Neural progenitor cell (in vitro differentiated cells): ENCODE measurements around the gene ABHD12. TPM values are rescaled to one million over a fixed set of nuclear protein-coding genes. Genes with fewer than 3 reads are reported as not detected.

ENCODE experiments used
- DNase-seq: peaks from one replicate; pipeline ENCODE4 v3.0.0-alpha.2; 2016; ENCODE audit warnings: low spot score
- H2AFZ ChIP-seq: fragments of 200-600 bp; sonication (generic); replicated peaks from 2 replicates; pipeline ENCODE4 v1.6.1; 2016; ENCODE audit warnings: antibody characterized with exemption
- H3F3A ChIP-seq: fragments of 200-600 bp; sonication (generic); 2 replicates; pipeline ENCODE4 v1.6.1; 2016; ENCODE audit warnings: antibody characterized with exemption, low read depth
- H3K27ac ChIP-seq: fragments of 200-600 bp; sonication (generic); 2 replicates; pipeline ENCODE4 v1.5.1; 2016; ENCODE audit warnings: mild to moderate bottlenecking
- H3K27me3 ChIP-seq: fragments of 200-600 bp; sonication (generic); 2 replicates; pipeline ENCODE4 v1.6.1; 2016; ENCODE audit warnings: mild to moderate bottlenecking, moderate library complexity
- H3K36me3 ChIP-seq: fragments of 200-600 bp; sonication (generic); 2 replicates; pipeline ENCODE4 v1.5.1; 2016
- H3K4me1 ChIP-seq: fragments of 200-600 bp; sonication (generic); 2 replicates; pipeline ENCODE4 v1.6.1; 2016; ENCODE audit warnings: mixed run types
- H3K4me2 ChIP-seq: fragments of 200-600 bp; sonication (generic); 2 replicates; pipeline ENCODE4 v1.6.1; 2016
- H3K4me3 ChIP-seq: fragments of 200-600 bp; sonication (generic); 2 replicates; pipeline ENCODE4 v1.5.1; 2016
- H3K79me2 ChIP-seq: fragments of 200-600 bp; sonication (generic); 2 replicates; pipeline ENCODE4 v1.6.1; 2016; ENCODE audit warnings: low read depth
- H3K9ac ChIP-seq: fragments of 200-600 bp; sonication (generic); 2 replicates; pipeline ENCODE4 v1.6.1; 2016
- H3K9me3 ChIP-seq: fragments of 200-600 bp; sonication (generic); 2 replicates; pipeline ENCODE4 v1.5.1; 2016; ENCODE audit warnings: low read depth
- H4K20me1 ChIP-seq: fragments of 200-600 bp; sonication (generic); 2 replicates; pipeline ENCODE4 v1.6.1; 2016; ENCODE audit warnings: low read depth
- H3K27ac Mint-ChIP-seq: 3 replicates; pipeline ENCODE4 v1.8.0; 2021; ENCODE audit warnings: mixed read lengths
- H3K27me3 Mint-ChIP-seq: 2 replicates; pipeline ENCODE4 v1.8.0; 2022; ENCODE audit warnings: low read depth, mild to moderate bottlenecking, inconsistent platforms, moderate library complexity, mixed read lengths; ENCODE audit not compliant: insufficient read depth
- H3K36me3 Mint-ChIP-seq: 3 replicates; pipeline ENCODE4 v1.8.0; 2021; ENCODE audit warnings: mixed read lengths
- H3K4me1 Mint-ChIP-seq: 3 replicates; pipeline ENCODE4 v1.8.0; 2021; ENCODE audit warnings: mixed read lengths
- H3K4me3 Mint-ChIP-seq: 3 replicates; pipeline ENCODE4 v1.8.0; 2021; ENCODE audit warnings: mild to moderate bottlenecking, moderate library complexity, mixed read lengths
- H3K9me3 Mint-ChIP-seq: 3 replicates; pipeline ENCODE4 v1.8.0; 2020; ENCODE audit warnings: mixed read lengths
- EZH2 ChIP-seq: fragments of 200-600 bp; sonication (generic); IDR thresholded peaks from 2 replicates; pipeline ENCODE4 v1.6.1; 2017; ENCODE audit warnings: antibody characterized with exemption, mild to moderate bottlenecking, moderate library complexity
- EZH2phosphoT487 ChIP-seq: fragments of 200-600 bp; sonication (generic); IDR thresholded peaks from 2 replicates; pipeline ENCODE4 v1.6.1; 2017; ENCODE audit warnings: antibody characterized with exemption
- total RNA-seq: library from RNA; depleted of rRNA; stranded (reverse); fragments of >200 nt; gene quantifications from 2 replicates; pipeline ENCODE4 v1.2.3, GENCODE V29; 2015; ENCODE audit warnings: low replicate concordance
- TF ChIP-seq, protein P1 (sequence below): fragments of 200-600 bp; sonication (generic); IDR thresholded peaks from 2 replicates; pipeline ENCODE4 v1.5.1; 2017; ENCODE audit warnings: antibody characterized with exemption, mild to moderate bottlenecking

ABHD12 gene
- total RNA-seq, 1 donor from 2014 or later = 20.8 TPM

DNA sequence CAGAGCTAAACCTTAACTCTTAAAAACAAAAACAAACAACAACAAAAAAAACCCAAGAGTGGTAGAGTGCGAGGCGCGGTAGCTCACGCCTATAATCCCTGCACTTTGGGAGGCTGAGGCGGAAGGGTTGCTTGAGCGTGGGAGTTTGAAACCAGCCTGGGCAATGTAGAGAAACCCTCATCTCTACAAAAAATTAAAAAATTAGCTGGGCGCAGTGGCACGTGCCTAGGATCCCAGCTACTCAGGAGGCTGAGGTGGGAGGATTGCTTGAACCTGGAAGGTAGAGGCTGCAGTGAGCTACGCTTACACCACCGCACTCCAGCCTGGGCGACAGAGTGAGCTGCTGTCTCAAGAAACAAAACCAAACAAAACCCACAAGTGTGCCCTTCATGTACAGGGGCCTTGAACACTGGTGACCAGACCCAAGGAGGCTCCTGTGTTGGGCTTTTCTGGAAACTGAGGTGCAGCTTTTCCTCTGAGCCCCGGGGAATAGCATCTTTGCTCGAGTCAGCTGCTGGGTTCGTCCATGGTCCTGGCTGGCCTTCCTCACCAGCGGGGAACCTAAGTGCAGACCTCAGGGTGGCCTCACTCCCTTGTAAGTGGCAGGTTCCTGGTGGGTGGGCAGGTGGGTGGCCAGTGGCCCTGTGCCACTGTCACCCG is 102.9 kb downstream of the ABHD12 start:
- no peak for DNase-seq
- no peak overlapping the region for H3K27ac Mint-ChIP-seq
- Histone ChIP-seq H3K36me3 (no peaks in the 10 kb centered on the region), H3F3A (no peaks in the 10 kb centered on the region), H3K4me1 (no peaks in the 10 kb centered on the region), H3K9me3 (no peaks in the 10 kb centered on the region), H3K4me3 (no peak overlapping the region), H3K27me3 (no peaks in the 10 kb centered on the region), H4K20me1 (peaks cover 3% of the 10 kb centered on the region), H3K27ac (no peak overlapping the region), H3K4me2 (no peak overlapping the region), H3K79me2 (no peaks in the 10 kb centered on the region), H2AFZ (no peak overlapping the region), H3K9ac (no peak overlapping the region)
- no peak for TF ChIP-seq EZH2
- H3K36me3 Mint-ChIP-seq = peaks cover 29% of the 10 kb centered on the region
- H3K9me3 Mint-ChIP-seq = peaks cover 2% of the 10 kb centered on the region
- H3K4me1 Mint-ChIP-seq = no peaks in the 10 kb centered on the region
- H3K27me3 Mint-ChIP-seq = peaks cover 2% of the 10 kb centered on the region
- no peak overlapping the region for H3K4me3 Mint-ChIP-seq

DNA sequence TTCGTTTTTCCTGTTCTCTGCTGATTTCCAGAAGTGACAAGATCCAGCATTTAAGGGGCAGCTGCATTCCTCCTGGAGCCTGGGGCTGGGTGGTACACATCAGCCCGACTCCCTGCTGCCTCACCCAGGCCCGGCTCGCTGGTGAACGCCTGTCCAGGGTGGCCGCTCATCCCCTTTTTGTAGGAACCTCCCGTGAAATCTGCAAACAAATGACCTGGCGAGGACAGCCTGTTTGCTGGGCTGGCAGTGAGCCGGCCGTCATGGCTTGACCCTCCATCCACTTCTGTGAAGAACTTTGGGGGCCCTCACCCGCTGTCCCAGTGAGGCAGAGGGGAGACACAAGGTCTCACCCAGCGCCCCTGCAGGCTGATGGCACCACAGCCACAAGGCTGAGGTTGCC is 103.7 kb downstream of the ABHD12 start:
- H3K4me2 ChIP-seq = no peak overlapping the region
- no peaks in the 10 kb centered on the region for H3K4me1 ChIP-seq
- DNase-seq = no peak
- no peak overlapping the region for H2AFZ ChIP-seq
- no peaks in the 10 kb centered on the region for H3K9me3 ChIP-seq
- no peaks in the 10 kb centered on the region for H3K79me2 ChIP-seq
- H3K36me3 ChIP-seq = no peaks in the 10 kb centered on the region
- H3K27ac Mint-ChIP-seq = no peak overlapping the region
- H3K36me3 Mint-ChIP-seq = peaks cover 34% of the 10 kb centered on the region
- H3K27me3 ChIP-seq = no peaks in the 10 kb centered on the region
- peaks cover 3% of the 10 kb centered on the region for H4K20me1 ChIP-seq
- peaks cover 2% of the 10 kb centered on the region for H3K27me3 Mint-ChIP-seq
- H3K4me3 ChIP-seq = no peak overlapping the region
- peaks cover 2% of the 10 kb centered on the region for H3K9me3 Mint-ChIP-seq
- no peak overlapping the region for H3K27ac ChIP-seq
- TF ChIP-seq, protein P1, sequence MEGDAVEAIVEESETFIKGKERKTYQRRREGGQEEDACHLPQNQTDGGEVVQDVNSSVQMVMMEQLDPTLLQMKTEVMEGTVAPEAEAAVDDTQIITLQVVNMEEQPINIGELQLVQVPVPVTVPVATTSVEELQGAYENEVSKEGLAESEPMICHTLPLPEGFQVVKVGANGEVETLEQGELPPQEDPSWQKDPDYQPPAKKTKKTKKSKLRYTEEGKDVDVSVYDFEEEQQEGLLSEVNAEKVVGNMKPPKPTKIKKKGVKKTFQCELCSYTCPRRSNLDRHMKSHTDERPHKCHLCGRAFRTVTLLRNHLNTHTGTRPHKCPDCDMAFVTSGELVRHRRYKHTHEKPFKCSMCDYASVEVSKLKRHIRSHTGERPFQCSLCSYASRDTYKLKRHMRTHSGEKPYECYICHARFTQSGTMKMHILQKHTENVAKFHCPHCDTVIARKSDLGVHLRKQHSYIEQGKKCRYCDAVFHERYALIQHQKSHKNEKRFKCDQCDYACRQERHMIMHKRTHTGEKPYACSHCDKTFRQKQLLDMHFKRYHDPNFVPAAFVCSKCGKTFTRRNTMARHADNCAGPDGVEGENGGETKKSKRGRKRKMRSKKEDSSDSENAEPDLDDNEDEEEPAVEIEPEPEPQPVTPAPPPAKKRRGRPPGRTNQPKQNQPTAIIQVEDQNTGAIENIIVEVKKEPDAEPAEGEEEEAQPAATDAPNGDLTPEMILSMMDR = no peak
- TF ChIP-seq EZH2phosphoT487 = no peak
- no peak for TF ChIP-seq EZH2
- no peak overlapping the region for H3K9ac ChIP-seq
- H3K4me1 Mint-ChIP-seq = no peaks in the 10 kb centered on the region
- H3F3A ChIP-seq = no peaks in the 10 kb centered on the region
- H3K4me3 Mint-ChIP-seq = no peak overlapping the region

DNA sequence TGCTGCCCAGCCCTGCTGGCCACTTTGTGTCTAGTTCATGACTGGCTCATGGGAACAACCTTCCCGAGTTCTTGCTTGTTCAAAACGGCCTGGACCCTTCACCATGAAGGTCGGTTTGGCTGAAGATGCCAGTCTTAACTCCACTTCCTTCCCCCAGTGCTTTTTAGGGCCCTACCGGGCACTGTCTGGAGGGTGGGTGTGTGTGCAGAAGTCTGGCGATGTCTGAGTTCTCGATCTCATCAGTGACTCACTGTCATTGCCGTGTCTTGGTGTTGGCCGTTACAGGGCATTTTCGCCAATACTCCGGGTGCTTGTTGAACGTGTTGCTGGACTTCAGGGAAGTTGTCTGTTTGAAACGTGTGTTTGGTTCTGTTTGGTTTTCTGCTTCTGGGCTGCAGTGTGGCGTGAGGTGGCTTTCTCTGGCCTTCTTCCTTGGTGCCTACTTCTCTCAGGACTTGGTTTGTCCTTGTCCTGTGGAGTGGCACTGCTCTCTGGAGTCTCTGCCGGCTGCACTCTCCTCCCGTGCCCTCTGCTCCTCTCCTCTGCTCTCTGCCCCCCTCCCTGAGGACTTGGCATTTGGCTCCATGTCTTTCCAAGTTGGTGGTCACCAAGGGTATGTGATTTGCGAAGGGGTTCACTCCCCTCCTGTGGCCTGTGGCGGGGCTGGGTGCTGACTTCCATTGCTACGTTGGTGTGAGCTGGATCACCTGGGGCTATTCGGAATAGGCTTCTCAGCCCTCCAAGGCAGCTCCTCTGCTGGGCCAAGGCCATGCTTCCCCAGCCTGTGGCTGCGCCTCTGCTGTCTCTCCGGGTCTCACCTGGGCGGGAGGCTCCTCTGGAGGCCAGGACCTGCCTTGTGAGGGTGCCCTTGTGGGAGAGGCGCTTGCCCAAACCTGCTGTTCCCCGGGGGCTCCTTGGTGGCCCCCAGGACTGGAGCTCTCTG is 104.5 kb downstream of the ABHD12 start:
- no peaks in the 10 kb centered on the region for H3K36me3 ChIP-seq
- no peak for DNase-seq

More for the DNA sequence above, 104.5 kb downstream of the ABHD12 start:
- no peak overlapping the region for H2AFZ ChIP-seq
- H4K20me1 ChIP-seq = peaks cover 3% of the 10 kb centered on the region
- H3F3A ChIP-seq = no peaks in the 10 kb centered on the region
- H3K9me3 Mint-ChIP-seq = peaks cover 2% of the 10 kb centered on the region
- no peak overlapping the region for H3K9ac ChIP-seq
- no peak overlapping the region for H3K27ac ChIP-seq
- H3K4me1 Mint-ChIP-seq = no peaks in the 10 kb centered on the region
- no peaks in the 10 kb centered on the region for H3K4me1 ChIP-seq
- no peak overlapping the region for H3K27ac Mint-ChIP-seq
- H3K4me3 ChIP-seq = no peak overlapping the region
- TF ChIP-seq EZH2phosphoT487 = no peak
- TF ChIP-seq EZH2 = no peak
- TF ChIP-seq, protein P1 = no peak
- H3K4me2 ChIP-seq = no peak overlapping the region
- no peaks in the 10 kb centered on the region for H3K79me2 ChIP-seq
- H3K36me3 Mint-ChIP-seq = peaks cover 34% of the 10 kb centered on the region
- H3K9me3 ChIP-seq = no peaks in the 10 kb centered on the region
- H3K27me3 ChIP-seq = no peaks in the 10 kb centered on the region
- H3K27me3 Mint-ChIP-seq = peaks cover 2% of the 10 kb centered on the region
- H3K4me3 Mint-ChIP-seq = no peak overlapping the region
